ENCODE results near the gene CYTH3.
"Not testable (repeated sequence)": the region's sequence is repeated elsewhere in the genome, so short reads cannot be mapped to it uniquely, and the experiment has no call there.

Gene CYTH3, protein sequence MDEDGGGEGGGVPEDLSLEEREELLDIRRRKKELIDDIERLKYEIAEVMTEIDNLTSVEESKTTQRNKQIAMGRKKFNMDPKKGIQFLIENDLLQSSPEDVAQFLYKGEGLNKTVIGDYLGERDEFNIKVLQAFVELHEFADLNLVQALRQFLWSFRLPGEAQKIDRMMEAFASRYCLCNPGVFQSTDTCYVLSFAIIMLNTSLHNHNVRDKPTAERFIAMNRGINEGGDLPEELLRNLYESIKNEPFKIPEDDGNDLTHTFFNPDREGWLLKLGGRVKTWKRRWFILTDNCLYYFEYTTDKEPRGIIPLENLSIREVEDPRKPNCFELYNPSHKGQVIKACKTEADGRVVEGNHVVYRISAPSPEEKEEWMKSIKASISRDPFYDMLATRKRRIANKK

DNA sequence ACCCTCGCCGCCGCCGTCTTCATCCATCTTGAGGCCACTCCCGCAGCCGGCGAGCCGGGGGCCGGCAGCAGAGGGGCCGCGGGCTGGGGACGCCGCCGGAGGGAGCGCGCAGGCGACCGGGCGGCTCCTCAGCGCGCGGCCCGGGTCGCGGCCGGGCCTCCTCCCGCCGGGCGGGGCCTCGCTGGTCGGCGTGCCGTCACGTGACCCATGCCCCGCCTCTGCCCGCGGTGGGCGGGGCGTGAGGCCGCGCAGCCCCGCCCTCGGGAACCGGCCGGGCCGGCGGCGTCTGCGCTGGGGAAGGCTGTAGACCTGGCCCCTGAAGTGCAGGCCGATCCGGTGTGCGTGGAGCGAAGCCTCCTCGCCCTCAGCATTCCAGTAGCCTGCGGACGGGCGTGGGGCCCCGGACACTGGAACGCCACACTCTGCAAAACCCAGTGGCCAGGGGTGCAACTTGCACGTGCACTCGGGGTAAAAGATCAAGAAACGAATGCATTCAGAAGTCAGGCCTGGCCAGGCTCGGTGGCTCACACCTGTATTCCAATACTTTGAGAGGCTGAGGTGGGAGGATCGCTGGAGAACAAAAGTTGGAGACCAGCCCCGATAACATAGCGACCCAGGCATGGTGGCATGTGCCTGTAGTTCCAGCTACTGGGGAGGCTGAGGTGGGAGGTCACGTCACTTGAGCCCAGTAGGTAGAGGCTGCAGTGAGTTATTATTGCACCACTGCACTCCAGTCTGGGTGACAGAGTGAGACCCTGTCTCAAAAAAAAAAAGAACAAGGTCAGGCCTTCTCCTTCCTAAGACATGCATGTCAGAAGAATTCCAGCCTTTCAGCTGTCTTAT is at the start of gene CYTH3:
TSS of gene CYTH3 (minus strand) at position 144 of the 843 bp plus-strand sequence. CDS start at position 27, 117 bp downstream.
- peak; percentile 100 for DNase-seq (ENCODE audit: low spot score)

DNA sequence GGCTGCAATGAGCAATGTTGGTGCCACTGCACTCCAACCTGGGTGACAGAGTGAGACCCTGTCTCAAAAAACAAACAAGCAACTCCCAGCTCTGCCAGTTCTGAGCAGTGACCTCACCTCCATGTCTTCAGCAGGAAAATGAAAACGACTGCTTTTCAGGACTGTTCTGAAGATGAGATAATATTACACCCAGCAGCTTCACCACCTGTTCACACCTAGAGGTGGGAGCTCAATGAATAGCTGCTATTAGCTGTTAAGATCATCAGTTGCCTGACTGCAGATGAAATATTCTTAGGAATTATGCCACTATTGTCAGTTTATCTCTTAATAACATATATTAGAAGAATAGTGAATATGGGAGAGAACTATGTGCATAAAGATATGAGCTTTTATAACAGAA is 48.4 kb upstream of the CYTH3 start:
- no peak for DNase-seq (ENCODE audit: low spot score)

DNA sequence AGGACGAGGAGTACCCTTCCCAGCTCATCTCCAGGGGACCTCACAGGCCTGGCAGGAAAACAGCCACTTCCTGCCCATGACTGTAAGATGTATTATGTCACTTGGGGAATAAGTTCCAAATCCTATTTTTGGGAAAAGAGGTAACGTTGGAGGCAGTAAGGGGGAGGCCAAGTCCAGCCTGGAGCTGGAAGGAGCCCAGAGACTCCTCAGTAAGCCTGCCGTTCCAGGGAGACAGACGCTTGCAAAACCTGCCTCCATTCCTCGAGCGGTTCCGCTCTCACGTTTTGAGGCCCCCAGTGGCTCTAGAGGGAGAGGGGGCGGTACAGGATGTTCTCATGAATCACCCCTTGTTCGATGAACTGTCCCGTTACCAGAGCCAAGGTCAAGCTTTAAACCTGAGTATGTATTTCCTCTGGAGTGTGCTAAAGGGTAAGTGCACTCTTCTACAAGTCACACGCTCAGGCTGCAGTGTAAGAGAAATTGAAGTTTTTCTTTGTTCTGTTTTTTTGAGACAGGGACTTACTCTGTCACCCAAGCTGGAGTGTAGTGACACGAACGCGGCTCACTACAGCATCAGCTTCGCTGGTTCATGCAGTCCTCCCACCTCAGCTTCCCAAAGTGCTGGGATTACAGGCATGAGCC is 45.5 kb upstream of the CYTH3 start:
- DNase-seq (ENCODE audit: low spot score), result peak; percentile 33

DNA sequence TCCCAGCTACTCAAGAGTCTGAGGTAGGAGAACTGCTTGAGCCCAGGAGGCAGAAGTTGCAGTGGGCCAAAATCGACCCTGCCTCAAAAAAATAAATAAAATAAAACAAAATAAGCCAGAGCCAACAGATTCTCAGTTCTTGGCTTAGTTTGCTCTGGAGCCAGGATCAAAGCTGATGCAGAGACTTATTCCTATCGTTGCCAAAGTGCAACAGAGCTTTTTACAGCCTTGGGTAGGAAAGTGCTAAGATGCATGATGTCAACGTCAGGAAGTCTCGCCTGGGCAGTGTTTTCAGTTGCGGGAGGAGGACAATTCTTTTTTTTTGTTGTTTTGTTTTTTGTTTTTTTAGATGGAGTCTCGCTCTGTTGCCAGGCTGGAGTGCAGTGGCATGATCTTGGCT is 43.8 kb upstream of the CYTH3 start:
- DNase-seq (ENCODE audit: low spot score), result no peak

DNA sequence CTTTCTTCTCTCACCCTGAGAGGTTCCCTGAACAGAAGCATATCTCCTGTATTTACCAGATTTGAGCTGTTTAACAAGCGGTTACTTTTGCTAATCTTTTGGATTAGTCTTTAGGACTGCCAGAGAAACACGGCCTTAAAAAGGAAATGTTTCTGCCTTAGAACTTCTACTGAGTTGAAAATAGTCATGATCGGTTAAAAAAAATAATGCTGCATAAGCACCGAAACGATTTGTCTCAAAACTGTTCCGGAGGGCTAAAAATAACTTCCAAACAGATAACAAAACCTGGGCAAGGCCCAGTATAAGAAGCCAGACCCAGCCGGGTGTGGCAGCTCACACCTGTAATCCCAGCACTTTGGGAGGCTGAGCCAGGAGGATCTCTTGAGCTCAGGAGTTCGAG is 43.3 kb upstream of the CYTH3 start:
- DNase-seq (ENCODE audit: low spot score), result no peak

DNA sequence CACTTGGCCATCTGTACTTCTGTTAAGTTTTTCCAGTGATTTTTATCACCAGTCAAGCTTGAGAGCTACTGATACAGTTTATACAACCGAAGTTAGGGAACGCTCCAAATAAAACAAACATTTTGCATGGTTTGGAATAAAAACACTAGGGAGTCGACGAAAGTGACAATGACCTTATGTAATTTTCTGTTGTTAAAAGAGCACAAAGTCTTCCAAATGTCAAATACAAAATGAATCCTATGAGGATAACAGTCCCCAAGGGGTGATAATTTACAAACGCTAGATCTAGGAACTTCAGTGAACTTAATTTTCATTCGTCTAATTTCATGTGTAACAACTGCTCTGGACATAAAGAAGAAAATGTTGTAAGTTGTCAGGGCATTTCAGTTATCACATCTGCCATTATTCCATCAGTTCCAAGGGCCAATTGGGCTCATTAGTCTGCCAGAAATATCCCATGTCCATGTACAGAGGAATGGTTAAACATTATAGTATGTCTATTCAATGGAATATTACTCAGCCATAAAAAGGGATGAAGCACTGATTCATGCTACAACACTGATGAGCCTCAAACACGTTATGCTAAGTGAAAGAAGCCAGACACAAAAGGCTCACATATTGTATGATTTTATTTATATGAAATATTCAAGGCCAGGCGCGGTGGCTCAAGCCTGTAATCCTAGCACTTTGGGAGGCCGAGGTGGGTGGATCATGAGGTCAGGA is 38.0 kb upstream of the CYTH3 start:
- DNase-seq (ENCODE audit: low spot score), result no peak

DNA sequence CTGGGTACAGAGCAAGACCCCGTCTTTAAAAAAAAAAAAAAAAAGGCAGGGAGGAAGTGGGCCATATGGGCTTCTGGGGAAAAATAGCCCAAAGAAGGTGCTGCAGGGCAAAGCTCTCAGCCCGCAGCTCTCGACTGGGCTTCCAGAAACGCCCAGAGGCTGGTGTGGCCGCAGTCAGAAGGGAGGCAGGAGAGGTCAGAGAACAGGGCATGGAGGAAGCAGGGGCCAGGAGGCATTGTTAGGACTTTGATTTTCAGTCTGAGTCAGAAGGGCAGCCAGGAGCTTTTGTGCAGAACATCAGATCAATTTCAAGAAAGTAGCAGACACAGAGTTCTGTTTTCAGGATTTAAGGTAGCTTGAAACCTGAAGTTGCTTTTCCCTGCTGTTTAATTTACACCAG is 35.3 kb upstream of the CYTH3 start:
- DNase-seq (ENCODE audit: low spot score), result peak; percentile 16

DNA sequence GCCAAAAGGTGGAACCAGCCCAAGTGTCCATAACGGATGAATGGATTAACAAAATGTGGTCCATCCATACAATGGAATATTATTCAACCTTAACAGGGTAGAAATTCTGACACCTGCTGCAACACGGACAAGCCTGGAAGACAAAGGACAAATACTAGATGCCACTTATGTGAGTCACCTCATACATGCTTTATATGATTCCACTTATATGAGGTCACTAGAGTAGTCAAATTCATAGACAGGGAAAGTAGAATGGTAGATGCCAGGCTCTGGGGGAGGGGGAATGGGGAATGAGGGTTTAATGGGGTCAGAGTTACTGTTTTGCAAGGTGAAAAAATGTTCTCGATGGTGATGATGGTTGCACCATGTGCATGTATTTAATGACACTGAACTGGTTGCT is 34.0 kb upstream of the CYTH3 start:
- DNase-seq (ENCODE audit: low spot score), result peak; percentile 12

DNA sequence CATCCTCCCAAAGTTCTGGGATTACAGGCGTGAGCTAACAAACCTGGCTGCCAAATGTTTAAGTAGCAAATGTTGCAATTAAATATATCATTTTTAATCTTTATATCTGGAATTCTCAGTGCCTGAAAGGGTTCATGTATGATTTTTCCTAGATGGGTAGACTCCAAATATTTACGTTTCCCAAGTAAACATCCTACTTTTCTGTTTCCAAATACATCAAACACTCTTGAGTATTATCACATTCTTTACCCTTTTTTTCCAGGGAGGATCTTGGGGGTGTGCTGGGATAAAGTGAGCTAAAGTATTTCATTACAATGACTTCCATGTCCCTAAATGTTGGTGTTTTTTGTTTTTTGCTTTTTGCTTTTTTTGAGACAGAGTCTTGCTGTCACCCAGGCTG is 32.9 kb upstream of the CYTH3 start:
- no peak for DNase-seq (ENCODE audit: low spot score)

DNA sequence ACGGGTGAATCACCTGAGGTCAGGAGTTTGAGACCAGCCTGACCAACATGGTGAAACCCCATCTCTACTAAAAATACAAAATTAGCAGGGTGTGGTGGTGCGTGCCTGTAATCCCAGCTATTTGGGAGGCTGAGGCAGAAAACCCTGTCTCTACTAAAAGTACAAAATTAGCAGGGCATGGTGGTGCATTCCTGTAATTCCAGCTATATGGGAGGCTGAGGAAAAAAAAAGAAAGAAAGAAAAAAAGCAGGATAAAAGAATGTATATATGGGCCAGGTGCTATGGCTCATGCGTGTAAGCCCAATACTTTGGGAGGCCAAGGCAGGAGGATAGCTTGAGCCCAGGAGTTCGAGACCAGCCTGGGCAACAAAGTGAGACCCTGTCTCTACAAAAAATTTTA is 29.0 kb upstream of the CYTH3 start:
- DNase-seq (ENCODE audit: low spot score), result not testable (repeated sequence)

DNA sequence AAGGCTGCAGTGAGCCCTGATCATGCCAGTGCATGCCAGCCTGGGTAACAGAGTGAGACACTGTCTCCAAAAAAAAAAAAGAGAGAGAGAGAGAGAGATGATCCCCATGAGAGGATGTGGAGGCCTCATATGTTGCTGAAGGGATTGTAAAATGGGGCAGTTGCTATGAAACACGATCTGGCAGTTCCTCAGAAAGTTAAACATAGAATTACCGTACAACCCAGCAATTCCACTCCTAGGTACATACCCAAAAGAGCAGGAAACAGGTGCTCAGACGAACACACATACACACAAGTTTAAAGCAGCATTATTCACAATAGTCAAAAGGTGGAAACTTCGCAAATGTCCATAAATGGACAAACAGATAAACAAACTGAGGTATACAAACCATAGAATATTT is 27.4 kb upstream of the CYTH3 start:
- no peak for DNase-seq (ENCODE audit: low spot score)

DNA sequence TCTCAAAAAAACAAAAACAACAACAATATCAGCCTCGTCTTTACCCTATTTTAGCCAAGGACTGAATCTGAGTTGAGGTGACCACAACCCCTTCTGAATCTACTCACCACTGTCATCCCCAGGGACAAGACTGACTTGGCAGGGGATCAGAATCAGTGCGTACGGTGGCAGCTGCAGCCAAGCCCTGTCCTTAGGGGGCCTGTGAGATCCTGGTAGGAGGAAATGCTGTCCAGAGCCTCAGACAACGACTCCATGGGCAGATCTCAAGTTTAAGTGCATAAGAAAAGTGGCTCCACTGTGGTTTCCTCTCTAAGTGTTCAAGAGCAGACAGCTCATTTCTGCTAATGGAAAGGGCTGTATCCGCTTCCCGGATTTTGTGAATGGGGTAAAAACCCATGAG is 22.4 kb upstream of the CYTH3 start:
- no peak for DNase-seq (ENCODE audit: low spot score)

DNA sequence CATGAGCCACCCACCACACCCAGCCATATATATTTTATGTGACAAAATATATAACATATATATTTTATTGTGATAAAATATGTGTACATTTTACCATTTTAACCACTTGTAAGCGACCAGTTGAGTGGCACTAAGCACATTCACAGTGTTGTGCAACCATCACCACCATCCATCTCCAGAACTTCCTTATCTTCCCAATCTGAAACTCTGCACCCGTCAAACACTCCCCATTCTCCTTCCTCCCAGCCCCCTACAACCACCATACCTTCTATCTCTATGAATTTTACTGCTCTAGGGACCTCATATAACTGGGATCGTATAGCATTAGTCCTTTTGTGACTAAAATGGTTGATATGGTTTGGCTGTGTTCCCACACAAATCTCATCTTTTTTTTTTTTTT is 20.8 kb upstream of the CYTH3 start:
- DNase-seq (ENCODE audit: low spot score), result no peak

DNA sequence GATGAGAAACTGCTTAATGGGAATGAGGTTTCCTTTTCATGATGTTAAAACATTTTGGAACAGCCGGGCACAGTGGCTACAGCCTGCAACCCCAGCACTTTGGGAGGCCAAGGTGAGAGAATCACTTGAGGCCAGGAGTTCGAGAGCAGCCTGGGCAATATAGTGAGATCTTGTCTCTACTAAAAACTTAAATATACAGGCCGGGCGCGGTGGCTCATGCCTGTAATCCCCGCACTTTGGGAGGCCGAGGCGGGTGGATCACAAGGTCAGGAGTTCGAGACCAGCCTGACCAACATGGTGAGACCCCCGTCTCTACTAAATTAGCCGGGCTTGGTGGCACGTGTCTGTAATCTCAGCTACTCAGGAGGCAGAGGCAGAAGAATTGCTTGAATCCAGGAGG is 19.5 kb upstream of the CYTH3 start:
- DNase-seq (ENCODE audit: low spot score), result not testable (repeated sequence)

DNA sequence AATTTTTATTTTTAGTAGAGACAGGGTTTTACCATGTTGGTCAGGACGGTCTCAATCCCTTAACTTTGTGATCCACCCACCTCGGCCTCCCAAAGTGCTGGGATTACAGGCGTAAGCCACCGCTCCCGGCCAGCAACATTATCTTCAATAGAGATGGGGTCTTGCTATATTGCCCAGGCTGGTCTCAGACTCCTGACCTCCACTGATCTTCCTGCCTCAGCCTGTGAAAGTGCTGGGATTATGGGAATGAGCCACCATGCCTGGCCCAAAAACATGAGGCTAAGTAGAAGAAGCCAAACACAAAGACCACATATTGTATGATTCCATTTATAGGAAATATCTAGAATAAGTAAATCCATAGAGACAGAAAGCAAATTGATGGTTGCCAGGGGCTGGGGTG is 19.1 kb upstream of the CYTH3 start:
- DNase-seq (ENCODE audit: low spot score), result no peak

DNA sequence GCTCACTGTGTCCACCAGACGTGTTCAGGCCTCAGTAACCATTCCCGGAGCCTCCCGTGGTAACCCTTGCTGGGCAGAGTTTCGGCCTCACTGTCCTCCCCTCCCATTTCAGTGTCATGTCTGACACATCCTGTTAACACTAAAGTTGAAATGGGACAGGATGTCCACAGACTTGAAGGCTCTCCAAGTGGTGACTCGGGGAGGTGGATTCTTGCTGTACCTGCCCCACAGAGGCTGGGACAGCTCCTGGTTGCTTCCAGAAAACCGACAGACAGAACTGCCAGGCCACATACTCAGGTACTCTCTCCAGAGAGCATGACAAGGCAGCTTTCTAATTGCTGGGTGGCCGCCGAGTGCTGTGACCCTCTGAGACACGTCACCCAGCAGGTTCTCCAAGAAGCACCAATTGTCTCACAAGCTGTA is 17.9 kb upstream of the CYTH3 start:
- no peak for DNase-seq (ENCODE audit: low spot score)

DNA sequence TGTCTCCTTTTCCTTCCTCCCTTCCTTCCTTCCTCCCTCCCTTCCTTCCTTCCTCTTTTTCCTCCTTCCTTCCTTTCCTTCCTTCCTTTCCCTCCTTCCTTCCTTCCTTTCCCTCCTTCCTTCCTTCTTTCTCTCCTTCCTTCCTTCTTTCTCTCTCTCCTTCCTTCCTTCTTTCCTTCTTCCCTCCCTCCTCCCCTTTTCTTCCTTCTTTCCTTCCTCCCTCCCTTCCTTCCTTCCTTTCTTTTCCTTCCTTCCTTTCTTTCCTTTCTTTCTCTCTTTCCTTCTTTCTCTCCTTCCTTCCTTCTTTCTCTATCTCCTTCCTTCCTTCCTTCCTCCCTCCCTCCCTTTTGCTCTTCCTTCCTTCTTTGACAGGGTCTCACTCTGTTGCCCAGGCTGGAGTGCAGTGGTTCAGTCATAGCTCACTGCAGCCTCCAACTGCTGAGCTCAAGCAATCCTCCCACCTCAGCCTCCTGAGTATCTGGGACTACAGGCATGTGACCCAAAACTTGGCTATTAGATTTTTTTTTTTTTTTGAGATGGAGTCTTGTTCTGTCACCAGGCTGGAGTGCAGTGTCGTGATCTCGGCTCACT is 15.9 kb upstream of the CYTH3 start:
- no peak for DNase-seq (ENCODE audit: low spot score)

DNA sequence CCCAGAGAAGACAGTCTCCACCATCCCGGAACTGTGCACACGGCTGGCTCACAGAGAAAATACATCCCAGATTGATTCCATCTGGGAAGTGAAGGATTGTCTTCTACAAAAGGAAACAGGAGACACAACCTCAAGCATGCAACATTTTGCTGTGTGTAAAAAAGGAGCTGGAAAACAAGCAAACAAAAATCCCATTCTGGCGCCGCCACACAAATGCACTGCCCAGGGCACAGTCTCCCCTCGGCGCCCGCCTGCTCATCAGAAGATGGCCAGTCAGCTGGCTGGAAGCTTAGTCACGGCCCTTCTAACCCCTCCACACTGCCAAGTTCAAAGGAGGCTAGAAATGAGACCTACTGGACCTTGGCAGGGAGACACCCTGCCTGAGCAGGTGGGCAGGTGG is 14.1 kb upstream of the CYTH3 start:
- DNase-seq (ENCODE audit: low spot score), result no peak

DNA sequence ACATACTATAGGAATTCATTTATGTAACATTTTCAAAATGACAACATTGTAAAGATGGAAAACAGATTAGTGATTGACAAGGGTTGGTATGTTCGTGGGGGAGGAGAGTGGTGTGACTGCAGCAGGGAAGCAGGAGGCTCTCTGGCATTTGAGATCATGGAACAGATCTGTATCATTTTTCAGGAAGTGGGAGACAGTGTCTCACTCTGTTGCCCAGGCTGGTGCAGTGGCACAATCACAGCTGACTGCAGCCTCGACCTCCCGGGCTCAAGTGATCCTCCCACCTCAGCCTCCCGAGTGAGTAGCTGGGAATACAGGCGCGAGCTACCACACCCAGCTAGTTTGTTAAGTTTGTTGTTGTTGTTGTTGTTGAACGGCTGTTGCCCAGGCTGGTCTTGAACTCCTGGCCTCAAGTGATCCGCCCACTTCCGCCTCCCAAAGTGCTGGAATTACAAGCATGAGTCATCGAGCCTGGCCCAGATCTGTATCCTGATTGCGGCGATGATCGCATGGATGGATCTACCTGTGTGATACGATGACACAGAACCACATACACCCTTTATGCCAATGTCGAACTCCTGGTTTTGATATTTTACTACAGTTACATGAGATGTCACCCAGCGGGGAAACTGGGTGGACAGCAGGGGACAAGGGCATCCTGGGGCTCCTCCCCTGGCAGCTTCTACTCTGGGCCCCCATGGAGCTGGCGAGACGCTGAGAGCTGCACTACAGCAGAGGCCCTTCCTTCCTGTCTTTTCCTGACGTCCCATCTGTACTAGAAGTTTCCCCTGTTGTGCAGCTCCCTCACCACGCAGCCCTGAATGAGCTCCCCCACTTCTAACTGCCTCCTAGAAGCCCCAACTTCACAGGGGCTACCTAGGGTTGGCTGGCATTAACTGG is 12.3 kb upstream of the CYTH3 start:
- no peak for DNase-seq (ENCODE audit: low spot score)

DNA sequence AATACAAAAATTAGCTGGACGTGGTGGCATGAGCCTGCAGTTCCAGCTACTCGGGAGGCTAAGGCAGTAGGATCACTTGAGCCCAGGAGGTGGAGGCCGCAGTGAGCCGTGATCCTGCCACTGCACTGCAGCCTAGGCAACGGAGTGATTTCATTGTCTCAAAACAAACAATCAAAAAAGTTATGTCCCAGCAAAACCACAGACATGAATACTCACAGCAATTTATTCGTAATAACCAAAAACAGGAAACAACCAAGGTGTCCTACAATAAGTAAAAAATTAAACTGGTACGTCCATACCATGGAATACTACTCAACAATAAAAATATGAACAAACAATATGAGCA is 11.6 kb upstream of the CYTH3 start:
- no peak for DNase-seq (ENCODE audit: low spot score)
